Fibroblast of pulmonary artery (primary cell): Measurements from ENCODE around the gene OTULIN.

Experiments used
- DNase-seq: peaks from one replicate; pipeline ENCODE4 v3.0.0-alpha.2; 2010; ENCODE audit warnings: low read depth
- H3K4me3 ChIP-seq: replicated peaks from 2 replicates; pipeline ENCODE4 v1.5.1; 2011; ENCODE audit warnings: low read depth, mild to moderate bottlenecking, control low read depth, low read length, moderate library complexity
- CTCF ChIP-seq: IDR thresholded peaks from 2 replicates; pipeline ENCODE4 v1.5.1; 2011; ENCODE audit warnings: mild to moderate bottlenecking, control low read depth, low read length, inconsistent platforms; ENCODE audit errors: missing control alignments

The OTULIN gene

DNA sequence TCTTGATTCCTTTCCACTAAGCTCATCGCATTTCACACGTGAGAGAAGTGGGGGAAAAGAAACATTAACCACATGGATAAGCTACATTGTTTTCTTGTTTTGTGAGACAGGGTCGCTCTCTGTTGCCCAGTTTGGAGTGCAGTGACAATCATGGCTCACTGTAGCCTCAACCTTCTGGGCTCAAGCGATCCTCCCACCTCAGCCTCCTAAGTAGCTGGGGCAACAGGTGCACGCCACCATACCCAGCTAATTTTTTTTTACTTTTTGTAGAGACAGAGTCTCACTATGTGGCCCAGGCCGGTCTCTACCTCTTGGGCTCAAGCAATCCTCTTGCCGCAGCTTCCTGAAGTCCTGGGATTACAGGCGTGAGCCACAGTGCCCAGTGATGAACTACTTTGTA, 2.8 kb downstream of the OTULIN start:
- no peak for DNase-seq
- no peak overlapping the region for H3K4me3 ChIP-seq
- no peak for TF ChIP-seq CTCF

GRCh38 chr5:14667770-14668169, 3.3 kb downstream of the OTULIN start:
- H3K4me3 ChIP-seq = no peak overlapping the region
- no peak for DNase-seq
- TF ChIP-seq CTCF = no peak

GRCh38 chr5:14668181-14668591, 3.7 kb downstream of the OTULIN start:
- no peak for TF ChIP-seq CTCF
- H3K4me3 ChIP-seq = no peak overlapping the region
- no peak for DNase-seq

DNA sequence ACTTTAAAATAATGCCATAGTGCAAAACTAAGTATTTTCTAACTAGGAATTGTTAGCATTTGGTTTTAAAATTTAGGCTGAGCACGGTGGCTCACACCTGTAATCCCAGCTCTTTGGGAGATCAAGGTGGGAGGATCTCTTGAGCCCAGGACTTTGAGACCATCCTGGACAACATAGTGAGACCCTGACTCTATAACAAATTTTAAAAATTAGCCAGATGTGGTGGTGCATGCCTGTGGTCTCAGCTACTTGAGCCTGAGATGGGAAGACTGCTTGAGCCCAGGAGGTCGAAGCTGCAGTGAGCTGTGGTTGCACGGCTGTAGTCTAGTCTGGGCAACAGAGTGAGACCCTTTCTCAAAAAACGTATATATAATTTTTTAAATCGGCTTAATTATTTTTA, 4.9 kb downstream of the OTULIN start:
- no peak for DNase-seq
- no peak for TF ChIP-seq CTCF
- H3K4me3 ChIP-seq = no peak overlapping the region

- no peak for TF ChIP-seq CTCF
- DNase-seq = no peak
- H3K4me3 ChIP-seq = no peak overlapping the region
Observed at GRCh38 chr5:14669975-14670374, 5.5 kb downstream of the OTULIN start.

GRCh38 chr5:14671414-14671813, 6.9 kb downstream of the OTULIN start:
- no peak overlapping the region for H3K4me3 ChIP-seq
- DNase-seq = peak; percentile 33
- TF ChIP-seq CTCF = no peak

GRCh38 chr5:14672082-14672481, 7.6 kb downstream of the OTULIN start:
- no peak for TF ChIP-seq CTCF
- no peak for DNase-seq
- H3K4me3 ChIP-seq = no peak overlapping the region
